ENCODE measurements around the gene PALS1. TPM values are rescaled to one million over a fixed set of nuclear protein-coding genes. Genes with fewer than 3 reads are reported as not detected.

The PALS1 gene
- total and polyA plus RNA-seq, 2 donors from 2014 or later, result 20.6 to 33.3 TPM

DNA sequence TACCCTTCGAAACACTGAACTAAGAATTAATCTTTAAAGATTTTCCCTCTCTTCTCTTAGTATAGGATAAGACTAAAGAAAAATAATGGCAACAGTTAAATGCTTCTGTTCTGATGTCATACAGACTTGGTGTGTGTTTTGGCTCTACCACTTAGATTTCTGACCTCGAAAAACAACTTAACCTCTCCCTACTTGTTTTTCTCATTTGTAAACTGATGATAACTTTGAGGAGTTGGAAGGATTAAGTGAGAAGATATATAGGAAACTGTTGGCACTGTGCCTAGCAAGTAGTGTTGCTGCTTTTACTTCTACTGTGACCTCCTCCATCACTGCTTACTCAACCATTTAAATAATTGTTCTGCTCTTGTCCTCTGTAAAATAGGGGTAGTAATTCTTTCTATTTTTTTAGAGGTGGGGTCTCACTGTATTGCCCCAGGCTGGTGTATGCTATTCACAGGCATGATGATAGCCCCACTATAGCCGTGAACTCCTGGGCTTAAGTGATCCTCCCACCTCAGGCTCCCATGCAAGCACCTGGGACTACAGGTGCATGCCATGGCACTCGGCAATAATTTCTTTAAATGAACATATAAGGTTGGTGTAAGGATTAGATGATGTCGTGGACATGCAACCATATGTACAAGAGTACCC lies 22.4 kb downstream of the PALS1 start:
- TF ChIP-seq CTCF (IDR thresholded peaks at IDR 0.05; ENCODE audit: borderline replicate concordance, extremely low read depth, insufficient read depth), result no peak
- Histone ChIP-seq H3K36me3 (ENCODE audit: control insufficient read depth in 2 of 3, insufficient read depth in 3 of 3, low read length in 3 of 3) (no peaks in the 10 kb centered on the region), H3K9ac (ENCODE audit: low read length in 3 of 3) (no peak overlapping the region), H3K4me1 (ENCODE audit: control insufficient read depth in 2 of 3, insufficient read depth in 2 of 3, low read depth in 1 of 3, low read length in 3 of 3) (peaks cover 6 to 15% (median 9%) of the 10 kb centered on the region in 3 donors), H3K27ac (ENCODE audit: low read depth in 2 of 2, low read length in 2 of 2) (no peak overlapping the region), H3K27me3 (ENCODE audit: control insufficient read depth, insufficient read depth, low read length) (no peaks in the 10 kb centered on the region), H3K4me3 (ENCODE audit: low read length in 3 of 3) (no peak overlapping the region), H3K9me3 (ENCODE audit: control insufficient read depth in 2 of 3, insufficient read depth in 1 of 3, low read length in 3 of 3) (no peaks in the 10 kb centered on the region)
- peak in 2 of 5 donors; percentile 66 to 90 for DNase-seq
- intact Hi-C loops (cut with DNase I), result no loop called here
- peak; percentile 8 for FAIRE-seq

DNA sequence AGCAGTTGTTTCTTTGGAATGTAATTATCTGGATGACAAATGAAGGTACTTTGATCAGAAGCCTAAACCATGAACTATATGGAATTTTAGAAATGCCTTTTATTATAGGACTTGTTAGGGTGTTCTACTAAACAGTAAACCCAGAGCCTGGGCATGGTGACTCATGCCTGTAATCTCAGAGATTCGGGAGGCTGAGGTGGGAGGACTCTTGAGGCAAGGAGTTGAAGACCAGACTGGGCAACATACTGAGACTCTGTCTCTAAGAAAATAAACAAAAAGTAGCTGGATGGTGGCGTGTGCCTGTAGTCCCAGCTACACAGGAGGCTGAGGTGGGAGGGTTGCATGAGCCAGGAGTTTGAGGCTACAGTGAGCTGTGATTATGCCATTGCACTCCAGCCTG lies 23.9 kb downstream of the PALS1 start:
- no peak overlapping the region for H3K27ac ChIP-seq (ENCODE audit: low read depth in 2 of 2, low read length in 2 of 2)
- H3K4me1 ChIP-seq (ENCODE audit: control insufficient read depth in 2 of 3, insufficient read depth in 2 of 3, low read depth in 1 of 3, low read length in 3 of 3), result peaks cover 13 to 27% (median 15%) of the 10 kb centered on the region in 3 donors
- H3K36me3 ChIP-seq (ENCODE audit: control insufficient read depth in 2 of 3, insufficient read depth in 3 of 3, low read length in 3 of 3), result no peaks in the 10 kb centered on the region
- no peak overlapping the region for H3K4me3 ChIP-seq (ENCODE audit: low read length in 3 of 3)
- intact Hi-C loops (cut with DNase I), result no loop called here
- TF ChIP-seq CTCF (IDR thresholded peaks at IDR 0.05; ENCODE audit: borderline replicate concordance, extremely low read depth, insufficient read depth), result no peak
- no peak for FAIRE-seq
- no peak overlapping the region for H3K9ac ChIP-seq (ENCODE audit: low read length in 3 of 3)
- H3K9me3 ChIP-seq (ENCODE audit: control insufficient read depth in 2 of 3, insufficient read depth in 1 of 3, low read length in 3 of 3), result no peaks in the 10 kb centered on the region
- H3K27me3 ChIP-seq (ENCODE audit: control insufficient read depth, insufficient read depth, low read length), result no peaks in the 10 kb centered on the region
- no peak for DNase-seq

DNA sequence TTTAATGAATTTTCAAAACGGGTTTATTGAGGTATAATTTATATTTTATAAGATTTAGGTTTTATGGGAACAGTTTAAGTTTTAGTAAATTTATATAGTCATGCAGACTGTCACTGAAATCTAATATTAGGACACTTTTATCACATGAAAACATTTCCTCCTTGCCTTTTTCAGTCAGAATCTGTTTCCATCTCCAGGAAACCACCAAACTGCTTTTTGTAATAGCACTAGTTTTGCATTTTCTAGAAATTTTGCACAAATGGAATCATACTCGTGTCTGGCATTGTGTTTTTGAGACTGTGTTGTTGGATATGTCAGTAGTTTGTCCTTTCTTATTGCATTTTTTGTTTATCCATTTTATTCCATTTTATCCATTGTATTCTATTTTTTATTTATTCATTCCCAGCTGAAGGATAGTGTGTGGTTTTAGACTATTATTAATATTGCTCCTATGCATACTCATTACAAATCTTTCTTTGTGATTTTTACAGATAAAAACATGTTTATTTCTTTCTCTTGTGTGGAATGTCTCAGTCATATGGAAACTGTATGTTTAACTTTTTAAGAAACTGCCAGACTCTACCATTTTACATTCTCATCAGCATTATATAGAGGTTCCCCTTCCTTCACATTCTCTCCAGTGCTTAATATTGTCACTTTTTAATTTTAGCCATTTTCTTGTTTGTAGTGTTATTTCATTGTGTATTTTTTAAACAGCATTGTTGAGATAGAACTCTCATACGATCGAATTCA lies 26.5 kb downstream of the PALS1 start:
- Histone ChIP-seq H3K36me3 (ENCODE audit: control insufficient read depth in 2 of 3, insufficient read depth in 3 of 3, low read length in 3 of 3) (no peaks in the 10 kb centered on the region), H3K4me1 (ENCODE audit: control insufficient read depth in 2 of 3, insufficient read depth in 2 of 3, low read depth in 1 of 3, low read length in 3 of 3) (peaks cover 14 to 35% (median 17%) of the 10 kb centered on the region in 3 donors), H3K27ac (ENCODE audit: low read depth in 2 of 2, low read length in 2 of 2) (peak overlapping the region; percentile 1 to 72), H3K9me3 (ENCODE audit: control insufficient read depth in 2 of 3, insufficient read depth in 1 of 3, low read length in 3 of 3) (no peaks in the 10 kb centered on the region), H3K27me3 (ENCODE audit: control insufficient read depth, insufficient read depth, low read length) (no peaks in the 10 kb centered on the region), H3K9ac (ENCODE audit: low read length in 3 of 3) (no peak overlapping the region), H3K4me3 (ENCODE audit: low read length in 3 of 3) (peak overlapping the region in 1 of 3 donors; percentile 51)
- no peak for TF ChIP-seq CTCF (IDR thresholded peaks at IDR 0.05; ENCODE audit: borderline replicate concordance, extremely low read depth, insufficient read depth)
- intact Hi-C loops (cut with DNase I), result no loop called here
- DNase-seq (no peak), FAIRE-seq (no peak)

Measured in kidney (tissue), 14 donors.